Stimulated activated naive CD8-positive, alpha-beta T cell treated with anti-CD3 and anti-CD28 coated beads, Interleukin-15, amount 100 ng/mL, for 72 hours (primary cell): ENCODE data around the gene SPTBN5.
A peak's percentile ranks its signal among the peaks of the same experiment; 100 is the strongest.

ENCODE experiments used
- ATAC-seq: fragments of 150-1000 bp; cut with Tn5 transposase; 2 replicates; pipeline ENCODE4 v1.10.0; 2021; ENCODE audit warnings: mild to moderate bottlenecking, moderate library complexity
- DNase-seq, 2 donors: peaks; one replicate each; pipeline ENCODE4 v3.0.0; 2021 to 2022
- H3K27ac Mint-ChIP-seq, 2 donors: one replicate each; pipeline ENCODE4 v1.8.0; 2022; ENCODE audit warnings: mild to moderate bottlenecking in 2 of 2, mixed read lengths in 2 of 2, moderate library complexity in 2 of 2
- H3K27me3 Mint-ChIP-seq: one replicate; pipeline ENCODE4 v1.8.0; 2022; ENCODE audit warnings: mixed read lengths
- H3K4me1 Mint-ChIP-seq: one replicate; pipeline ENCODE4 v1.8.0; 2022; ENCODE audit warnings: mild to moderate bottlenecking, mixed read lengths
- H3K4me3 Mint-ChIP-seq, 2 donors: one replicate each; pipeline ENCODE4 v1.8.0; 2022; ENCODE audit warnings: mild to moderate bottlenecking in 2 of 2, mixed read lengths in 2 of 2, moderate library complexity in 1 of 2
- H3K9me3 Mint-ChIP-seq, 2 donors: one replicate each; pipeline ENCODE4 v1.8.0; 2022; ENCODE audit warnings: mixed read lengths in 2 of 2

Gene SPTBN5

DNA sequence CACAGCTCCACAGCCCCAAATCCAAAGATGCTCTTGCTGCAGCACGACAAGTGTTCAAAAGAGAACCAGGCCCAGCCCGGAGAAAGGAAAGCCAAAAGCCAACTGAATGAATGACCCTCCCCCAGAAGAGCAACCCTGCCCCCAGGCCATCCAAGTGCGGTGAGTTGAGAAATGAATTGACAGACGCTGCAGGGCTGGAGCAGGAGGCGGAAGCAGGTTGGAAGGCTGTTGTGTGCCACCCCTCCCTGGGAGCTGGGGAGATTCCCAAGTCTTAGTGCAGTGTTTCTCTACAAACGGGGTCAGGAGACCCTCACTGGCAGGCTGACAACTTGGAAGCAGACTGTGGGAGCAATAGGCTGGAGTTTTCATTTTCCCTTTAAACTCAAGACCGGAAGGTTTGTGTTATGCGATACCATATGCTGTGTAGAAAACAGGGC is 3.5 kb upstream of the SPTBN5 start:
- H3K27ac Mint-ChIP-seq, result peak overlapping the region in 1 of 2 donors; percentile 66

DNA sequence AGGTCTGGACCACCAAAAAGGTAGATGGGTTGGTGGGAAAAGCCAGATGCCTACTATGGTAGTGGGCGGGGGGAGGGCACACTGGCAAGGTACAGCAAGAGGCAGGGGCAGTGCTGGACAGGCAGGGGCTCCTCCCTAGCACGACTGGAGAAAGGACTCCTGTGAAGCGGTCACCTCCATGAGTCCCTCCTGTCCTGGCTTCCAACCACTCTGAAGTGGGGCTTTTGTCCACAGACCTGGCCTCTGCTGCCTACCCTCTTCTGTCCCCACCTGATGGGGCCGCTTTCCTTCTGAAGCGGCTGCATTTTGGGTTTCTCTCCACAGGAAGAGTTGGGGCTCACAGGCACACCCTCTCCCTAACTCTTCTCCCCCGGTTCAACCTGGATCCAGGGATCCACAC is 2.7 kb upstream of the SPTBN5 start:
- peak overlapping the region in 1 of 2 donors; percentile 11 for H3K27ac Mint-ChIP-seq
- H3K4me3 Mint-ChIP-seq, result no peak overlapping the region
- DNase-seq, result no peak

More for the DNA sequence above, 3.5 kb upstream of the SPTBN5 start:
- Mint-ChIP-seq H3K4me1 (peaks cover 34% of the 10 kb centered on the region), H3K9me3 (no peaks in the 10 kb centered on the region), H3K4me3 (no peak overlapping the region), H3K27me3 (no peaks in the 10 kb centered on the region)
- ATAC-seq (no peak), DNase-seq (no peak)

DNA sequence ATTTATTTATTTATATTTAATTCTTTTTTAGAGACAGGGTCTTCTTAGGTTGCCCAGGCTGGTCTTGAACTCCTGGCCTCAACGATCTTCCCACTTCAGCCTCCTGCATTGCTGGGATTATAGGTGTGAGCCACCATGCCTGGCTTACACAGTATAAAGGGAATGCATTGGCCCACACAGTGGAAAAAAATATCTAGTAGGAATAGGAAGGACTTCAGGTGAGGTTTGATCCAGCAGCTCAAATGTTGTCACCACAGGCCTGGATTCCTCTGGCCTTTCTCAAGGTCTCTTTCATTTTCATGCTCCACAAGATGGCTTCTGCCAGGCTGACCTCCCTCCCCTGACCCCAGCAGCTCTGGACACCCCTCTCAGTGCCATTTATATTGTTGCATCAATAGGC is 2.1 kb upstream of the SPTBN5 start:
- DNase-seq (no peak), ATAC-seq (no peak)
- H3K27ac Mint-ChIP-seq, result no peak overlapping the region
- peaks cover 38% of the 10 kb centered on the region for H3K4me1 Mint-ChIP-seq
- H3K9me3 Mint-ChIP-seq, result no peaks in the 10 kb centered on the region
- H3K27me3 Mint-ChIP-seq, result no peaks in the 10 kb centered on the region
- H3K4me3 Mint-ChIP-seq, result no peak overlapping the region

More for the DNA sequence above, 2.7 kb upstream of the SPTBN5 start:
- Mint-ChIP-seq H3K9me3 (no peaks in the 10 kb centered on the region), H3K27me3 (no peaks in the 10 kb centered on the region), H3K4me1 (peaks cover 38% of the 10 kb centered on the region)
- no peak for ATAC-seq

DNA sequence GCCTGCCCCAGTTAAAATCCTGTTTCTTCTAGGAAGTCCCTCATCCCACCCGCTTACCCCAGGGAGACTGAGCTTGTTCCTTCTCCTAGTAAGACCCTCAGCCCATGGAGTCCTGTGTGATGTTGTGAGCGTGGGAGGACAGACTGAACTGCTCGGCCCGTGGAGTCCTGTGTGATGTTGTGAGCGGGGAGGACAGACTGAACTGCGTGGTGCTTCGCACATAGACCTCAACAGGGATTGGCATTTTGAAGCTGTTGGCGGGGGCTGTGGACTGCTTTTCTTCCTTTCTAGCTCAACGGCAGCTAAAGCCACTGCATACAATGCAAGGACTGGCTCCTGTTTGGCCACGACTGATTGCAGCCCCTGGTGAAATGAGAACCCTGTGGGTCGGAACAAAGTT is 1.6 kb upstream of the SPTBN5 start:
- no peak for ATAC-seq
- peak overlapping the region; percentile 71 to 93 for H3K27ac Mint-ChIP-seq
- DNase-seq, result no peak
- no peaks in the 10 kb centered on the region for H3K9me3 Mint-ChIP-seq
- peaks cover 38% of the 10 kb centered on the region for H3K4me1 Mint-ChIP-seq
- peak overlapping the region; percentile 16 to 50 for H3K4me3 Mint-ChIP-seq
- H3K27me3 Mint-ChIP-seq, result no peaks in the 10 kb centered on the region

DNA sequence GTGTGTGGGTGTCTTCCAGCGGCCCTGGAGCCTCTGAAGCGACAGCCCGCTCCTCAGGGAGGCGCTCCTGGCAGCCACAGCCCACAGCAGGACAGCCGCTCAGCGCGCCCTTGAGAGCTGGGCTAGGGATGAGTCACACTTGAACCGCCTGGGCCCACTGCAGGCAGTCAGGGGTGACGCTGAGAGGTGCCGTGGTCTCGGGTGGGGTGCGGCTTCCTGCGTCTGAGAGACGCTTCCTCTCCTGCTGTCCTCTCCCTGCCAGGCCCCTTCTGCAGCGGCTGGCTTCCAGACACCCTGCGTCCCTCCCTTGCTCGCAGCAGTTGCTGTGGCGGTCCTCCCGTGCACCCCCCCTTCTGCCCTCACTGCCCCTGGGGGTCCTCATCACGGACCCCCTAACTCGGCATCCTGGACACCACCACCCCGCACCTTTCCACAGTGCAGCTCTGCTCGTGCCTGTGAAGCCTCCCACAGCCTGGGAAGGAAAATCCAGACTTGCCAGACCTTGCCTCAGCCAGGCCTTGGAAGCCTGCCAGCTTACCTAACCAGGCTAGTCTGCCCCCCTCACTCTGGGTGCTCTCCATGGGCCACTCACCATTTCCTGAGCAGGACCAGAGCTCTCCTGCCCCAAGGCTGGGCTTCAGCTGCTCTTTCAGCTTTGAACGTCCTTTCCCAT is 1.1 kb upstream of the SPTBN5 start:
- peak; percentile 71 to 78 for DNase-seq
- H3K4me1 Mint-ChIP-seq, result peaks cover 38% of the 10 kb centered on the region
- H3K27ac Mint-ChIP-seq, result peak overlapping the region; percentile 71 to 93
- H3K9me3 Mint-ChIP-seq, result no peaks in the 10 kb centered on the region
- peak; percentile 96 for ATAC-seq
- peak overlapping the region; percentile 16 to 50 for H3K4me3 Mint-ChIP-seq
- H3K27me3 Mint-ChIP-seq, result no peaks in the 10 kb centered on the region

DNA sequence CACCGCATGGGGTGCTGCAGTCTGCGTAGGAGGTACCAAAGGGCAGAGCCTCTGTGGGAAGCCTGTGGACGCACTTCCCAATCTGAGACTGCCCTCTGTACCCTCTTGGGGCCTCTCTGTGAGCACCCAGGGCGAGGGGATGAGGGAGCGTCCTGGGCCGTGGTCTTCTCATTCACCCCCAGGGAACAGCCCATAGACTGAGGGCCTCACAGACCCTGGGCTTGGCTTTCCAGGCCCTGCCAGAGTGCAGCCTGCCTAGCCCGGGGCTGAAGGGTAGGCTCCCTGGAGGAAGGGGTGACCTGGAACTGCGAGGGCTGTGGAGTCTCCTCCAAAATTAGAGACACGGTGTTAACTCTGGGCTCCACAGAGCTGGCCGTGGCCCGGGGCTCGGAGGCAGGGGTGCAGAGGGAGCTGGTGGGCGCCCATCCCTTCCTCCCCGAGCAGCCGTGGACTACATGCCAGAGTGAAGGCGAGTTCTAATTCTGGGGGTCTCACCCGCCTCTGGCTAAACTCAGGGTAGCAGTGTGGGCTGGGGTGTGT is 468 bp upstream of the SPTBN5 start:
- H3K27me3 Mint-ChIP-seq, result no peaks in the 10 kb centered on the region
- peak overlapping the region in 1 of 2 donors; percentile 71 for H3K27ac Mint-ChIP-seq
- H3K4me1 Mint-ChIP-seq, result peaks cover 43% of the 10 kb centered on the region
- no peaks in the 10 kb centered on the region for H3K9me3 Mint-ChIP-seq
- peak; percentile 1 for ATAC-seq
- peak overlapping the region in 1 of 2 donors; percentile 50 for H3K4me3 Mint-ChIP-seq
- no peak for DNase-seq

DNA sequence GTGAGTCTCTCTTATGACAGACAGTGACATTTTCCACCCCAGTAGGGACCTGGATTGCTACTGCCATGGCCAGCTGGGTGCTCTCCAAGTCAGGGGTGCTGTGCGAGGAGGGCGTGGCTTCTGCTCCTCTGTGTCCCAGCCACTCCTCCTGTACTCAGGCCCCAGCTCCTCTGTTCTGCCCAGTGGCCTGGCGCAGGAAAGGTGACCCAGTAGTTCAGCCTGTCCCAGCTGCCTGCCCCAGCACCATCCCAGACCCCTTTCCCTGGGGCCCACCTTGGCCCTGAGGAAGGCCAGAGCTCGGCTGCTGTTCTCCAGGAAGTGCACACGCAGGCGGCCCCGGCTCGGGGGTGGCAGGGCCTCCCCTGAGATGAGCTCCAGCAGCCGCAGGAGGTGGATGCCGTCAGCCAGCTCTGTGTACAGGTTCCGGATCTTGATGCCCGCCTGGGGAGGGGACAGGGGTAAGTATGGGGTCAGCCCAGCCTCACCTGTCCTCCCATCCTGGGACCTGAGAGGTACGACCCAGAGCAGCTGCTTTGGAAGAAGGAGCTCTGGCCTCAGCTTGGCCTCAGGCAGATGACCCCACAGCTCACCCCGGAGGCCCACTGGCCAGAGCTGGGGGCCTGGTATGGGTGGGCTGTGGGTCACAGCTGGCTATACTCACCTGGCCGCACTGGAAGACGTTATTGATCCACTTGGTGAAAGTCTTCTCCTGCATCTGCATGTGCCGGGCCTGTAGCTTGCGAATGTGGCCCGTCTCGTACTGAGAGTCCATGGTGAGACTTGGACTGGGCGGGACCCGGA is 1.0 kb downstream of the SPTBN5 start:
- ATAC-seq, result peak; percentile 35

DNA sequence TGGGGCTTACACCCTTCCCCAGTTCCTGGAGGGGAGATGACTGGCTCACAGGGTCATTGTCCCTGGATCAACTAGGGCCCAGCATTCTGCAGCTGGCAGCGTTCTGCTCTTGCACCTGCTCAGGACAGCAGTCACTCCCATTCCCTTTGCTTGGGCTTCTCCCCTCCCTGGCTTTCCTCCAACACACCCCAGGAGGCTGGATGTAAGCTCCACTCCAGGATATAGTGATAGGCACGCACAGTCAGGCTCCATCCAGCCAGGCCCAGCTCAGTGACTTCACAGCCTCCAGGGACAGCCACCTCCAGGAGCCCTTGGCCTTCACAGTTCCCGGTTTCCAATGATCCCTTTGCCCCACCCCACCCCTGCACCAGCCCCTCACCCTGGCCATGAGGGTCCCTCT is 1.9 kb downstream of the SPTBN5 start:
- H3K27ac Mint-ChIP-seq, result peak overlapping the region; percentile 40 to 71
- H3K9me3 Mint-ChIP-seq, result no peaks in the 10 kb centered on the region
- ATAC-seq, result no peak
- H3K4me3 Mint-ChIP-seq, result no peak overlapping the region
- no peak for DNase-seq
- peaks cover 63% of the 10 kb centered on the region for H3K4me1 Mint-ChIP-seq
- H3K27me3 Mint-ChIP-seq, result no peaks in the 10 kb centered on the region

More for the DNA sequence above, 1.0 kb downstream of the SPTBN5 start:
- H3K4me3 Mint-ChIP-seq, result peak overlapping the region; percentile 45 to 83
- H3K27ac Mint-ChIP-seq, result peak overlapping the region; percentile 67 to 93
- H3K27me3 Mint-ChIP-seq, result no peaks in the 10 kb centered on the region
- peaks cover 58% of the 10 kb centered on the region for H3K4me1 Mint-ChIP-seq
- no peaks in the 10 kb centered on the region for H3K9me3 Mint-ChIP-seq
- DNase-seq, result no peak

DNA sequence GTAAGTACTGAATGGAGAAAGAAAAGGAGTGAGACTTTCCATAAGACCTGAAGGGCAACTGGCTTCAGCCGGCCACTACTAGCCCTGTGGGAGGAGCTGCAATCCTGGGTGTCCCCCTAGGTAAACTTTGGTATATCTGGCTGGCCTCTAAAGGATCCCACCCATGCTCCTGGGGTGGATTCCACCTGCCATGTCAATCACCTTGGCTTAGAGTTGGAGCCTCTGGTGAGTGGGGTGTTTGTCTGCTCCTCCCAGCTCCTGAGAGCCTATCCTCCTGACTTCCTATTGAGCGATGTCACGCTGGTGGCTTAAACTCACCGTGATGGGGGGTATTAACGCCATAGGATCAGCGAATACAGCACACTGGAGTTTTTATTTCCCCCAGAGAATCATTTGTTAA is 2.6 kb downstream of the SPTBN5 start:
- Mint-ChIP-seq H3K27me3 (no peaks in the 10 kb centered on the region), H3K27ac (no peak overlapping the region), H3K4me1 (peaks cover 63% of the 10 kb centered on the region), H3K4me3 (no peak overlapping the region), H3K9me3 (no peaks in the 10 kb centered on the region)
- ATAC-seq, result no peak
- DNase-seq, result no peak

DNA sequence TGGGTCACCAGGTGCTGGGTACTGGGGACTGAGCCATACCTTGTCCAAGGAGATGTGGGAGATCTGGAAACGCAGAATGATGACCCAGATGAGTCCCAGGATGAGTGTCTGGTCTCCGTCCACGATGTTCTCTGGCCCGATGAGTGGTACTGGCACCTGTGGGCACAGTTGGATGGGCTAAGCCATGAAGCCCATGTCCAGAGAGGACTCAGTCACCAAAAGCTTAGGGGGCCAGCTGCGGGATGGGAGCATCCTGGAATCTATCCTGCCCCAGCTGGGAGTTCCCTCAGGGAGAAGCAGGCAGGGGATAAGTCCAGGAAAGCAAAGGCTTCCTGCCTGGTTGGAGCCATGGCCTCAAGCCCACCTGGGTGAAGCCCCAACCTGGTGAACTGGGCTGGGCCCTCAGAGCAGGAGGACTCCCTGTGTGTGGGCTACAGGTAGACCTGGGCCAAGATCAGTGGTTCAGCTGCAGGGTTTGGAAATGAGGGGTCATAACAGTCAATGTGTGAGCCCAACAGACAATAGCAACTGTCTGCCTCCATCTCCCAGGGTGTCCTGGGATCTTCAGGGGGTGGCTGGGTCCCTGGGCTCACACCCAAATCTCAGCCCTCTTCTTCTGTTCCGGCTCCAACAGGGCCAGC is 3.7 kb downstream of the SPTBN5 start:
- Mint-ChIP-seq H3K4me1 (peaks cover 63% of the 10 kb centered on the region), H3K27ac (no peak overlapping the region), H3K4me3 (no peak overlapping the region), H3K9me3 (no peaks in the 10 kb centered on the region), H3K27me3 (no peaks in the 10 kb centered on the region)
- DNase-seq, result no peak
- no peak for ATAC-seq

DNA sequence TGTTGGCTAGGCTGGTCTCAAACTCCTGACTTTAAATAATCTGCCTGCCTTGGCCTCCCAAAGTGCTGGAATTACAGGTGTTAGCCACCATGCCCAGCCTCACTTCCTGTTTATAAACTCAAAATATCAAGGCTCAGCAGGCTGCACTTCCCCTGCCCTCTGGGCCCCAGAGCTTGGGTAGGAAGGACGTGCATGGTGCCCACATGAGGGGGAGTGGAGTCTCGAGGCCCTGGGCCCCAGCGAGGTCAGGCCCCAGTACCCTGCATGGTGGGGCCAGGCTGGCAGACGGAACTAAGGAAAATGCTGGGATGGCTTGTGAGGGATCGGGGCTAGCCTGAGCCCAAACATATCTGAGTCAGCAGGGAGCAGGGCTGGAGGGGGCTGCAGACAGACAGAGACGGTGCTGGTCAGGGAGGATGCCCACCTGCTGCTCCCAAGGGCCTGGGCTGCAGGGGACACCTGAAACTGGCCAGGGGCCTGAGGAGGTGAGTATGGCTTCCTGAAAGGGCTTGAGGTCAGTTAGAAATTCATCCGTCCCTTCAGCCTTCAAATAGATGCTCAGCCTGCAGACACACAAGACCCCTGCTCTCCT is 5.1 kb downstream of the SPTBN5 start:
- Mint-ChIP-seq H3K27me3 (no peaks in the 10 kb centered on the region), H3K4me3 (peak overlapping the region in 1 of 2 donors; percentile 25), H3K9me3 (no peaks in the 10 kb centered on the region), H3K4me1 (peaks cover 49% of the 10 kb centered on the region), H3K27ac (peak overlapping the region in 1 of 2 donors; percentile 64)
- peak; percentile 29 for ATAC-seq
- no peak for DNase-seq

DNA sequence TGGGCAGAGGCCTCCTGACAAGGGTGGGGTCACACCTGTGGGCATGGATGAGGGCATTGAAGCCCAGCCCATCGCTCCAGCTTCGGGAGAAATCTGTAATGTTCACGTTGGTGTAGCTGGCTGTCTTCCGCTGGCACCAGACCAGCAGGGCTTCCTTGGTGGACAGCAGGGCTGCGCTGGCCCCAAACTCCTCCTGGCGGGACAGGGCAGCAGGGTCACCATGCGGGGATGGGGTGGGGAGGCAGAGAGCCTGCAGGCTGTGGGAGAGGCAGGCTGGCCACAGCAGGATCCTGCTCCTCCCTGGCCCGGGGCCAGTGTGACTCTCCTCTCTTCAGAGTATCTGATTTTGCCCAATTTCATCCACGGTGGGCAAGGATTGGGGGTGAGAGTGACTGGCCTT is 6.0 kb downstream of the SPTBN5 start:
- ATAC-seq (no peak), DNase-seq (no peak)
- Mint-ChIP-seq H3K4me1 (peaks cover 40% of the 10 kb centered on the region), H3K27me3 (peaks cover 5% of the 10 kb centered on the region), H3K4me3 (no peak overlapping the region), H3K27ac (peak overlapping the region in 1 of 2 donors; percentile 59), H3K9me3 (no peaks in the 10 kb centered on the region)

DNA sequence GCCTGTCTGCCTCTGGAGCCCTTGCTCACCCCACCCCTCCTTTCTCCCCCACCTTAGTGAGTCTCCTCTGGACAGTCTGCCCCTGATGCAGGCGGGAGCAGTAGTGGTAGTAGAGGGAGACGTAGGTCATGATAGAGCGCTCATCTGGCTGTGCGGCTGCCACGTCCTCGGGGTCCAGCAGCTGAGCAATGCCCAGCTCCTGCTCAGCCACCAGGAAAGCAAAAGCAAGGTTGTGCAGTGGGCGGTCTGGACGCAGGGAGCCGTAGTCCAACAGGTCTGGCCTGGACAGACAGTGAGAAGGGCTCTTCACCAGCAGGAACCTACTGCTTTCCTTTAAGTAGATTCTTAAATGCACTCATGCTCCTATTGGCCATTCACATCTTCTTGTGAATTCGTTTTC is 6.7 kb downstream of the SPTBN5 start:
- ATAC-seq (no peak), DNase-seq (no peak)
- Mint-ChIP-seq H3K27ac (no peak overlapping the region), H3K4me3 (no peak overlapping the region), H3K4me1 (peaks cover 33% of the 10 kb centered on the region), H3K27me3 (peaks cover 12% of the 10 kb centered on the region), H3K9me3 (no peaks in the 10 kb centered on the region)

DNA sequence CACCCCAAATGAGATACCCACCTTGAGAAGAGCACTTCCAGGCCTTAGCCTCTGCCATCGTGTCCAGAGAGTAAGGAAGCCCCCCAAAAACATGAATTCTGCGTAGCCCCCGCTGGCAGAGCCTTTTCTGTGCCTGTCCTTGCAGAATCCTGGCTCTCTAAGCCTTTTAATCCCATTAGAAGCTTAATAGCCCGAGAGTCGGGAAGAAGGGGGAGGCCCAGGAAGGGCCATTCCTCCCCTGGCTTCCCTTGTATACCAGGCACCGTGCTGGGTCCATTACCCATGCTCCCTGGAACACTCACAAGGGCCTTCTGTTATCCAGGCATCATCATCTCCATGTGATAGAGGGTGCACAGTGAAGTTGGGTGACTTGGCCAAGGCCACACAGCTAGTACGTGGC is 7.1 kb downstream of the SPTBN5 start:
- ATAC-seq (no peak), DNase-seq (no peak)
- Mint-ChIP-seq H3K4me3 (no peak overlapping the region), H3K27me3 (peaks cover 12% of the 10 kb centered on the region), H3K27ac (no peak overlapping the region), H3K4me1 (peaks cover 30% of the 10 kb centered on the region), H3K9me3 (no peaks in the 10 kb centered on the region)

DNA sequence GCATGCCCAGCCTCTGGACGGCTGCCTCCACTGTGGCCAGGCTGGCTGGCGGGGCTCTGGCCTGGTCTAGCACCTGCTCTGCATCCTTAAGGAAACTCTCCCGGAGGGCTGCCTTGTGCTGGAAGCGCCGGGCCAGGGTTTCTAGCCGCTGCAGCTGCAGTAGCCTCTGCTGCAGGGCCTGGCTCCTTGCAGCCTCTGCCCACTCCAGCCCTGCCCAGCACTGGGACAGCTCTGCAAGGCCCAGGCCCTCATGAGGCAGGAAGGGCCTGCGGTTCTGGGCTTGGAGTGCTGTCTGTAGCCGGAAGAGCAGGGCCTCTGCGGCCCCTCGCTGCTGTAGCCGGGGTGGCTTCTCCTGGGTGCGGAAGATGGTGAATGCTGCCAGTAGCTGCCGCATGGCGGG is 8.0 kb downstream of the SPTBN5 start:
- no peak overlapping the region for H3K27ac Mint-ChIP-seq
- peaks cover 21% of the 10 kb centered on the region for H3K27me3 Mint-ChIP-seq
- H3K9me3 Mint-ChIP-seq, result no peaks in the 10 kb centered on the region
- H3K4me1 Mint-ChIP-seq, result peaks cover 30% of the 10 kb centered on the region
- H3K4me3 Mint-ChIP-seq, result no peak overlapping the region
- no peak for ATAC-seq
- no peak for DNase-seq
